Smooth muscle cell (in vitro differentiated cells): ENCODE data around the gene ROGDI. TPM values are rescaled to one million over a fixed set of nuclear protein-coding genes. Genes with fewer than 3 reads are reported as not detected.

Experiments
- DNase-seq: peaks from one replicate; lab custom pipeline; 2025; ENCODE audit not compliant: unreplicated experiment; lab: John Stamatoyannopoulos, UW
- H2AFZ ChIP-seq: fragments of 200-600 bp; sonication (generic); 2 replicates; pipeline ENCODE4 v1.6.0; 2016; ENCODE audit warnings: antibody characterized with exemption, low read depth, mild to moderate bottlenecking
- H3F3A ChIP-seq: fragments of 200-600 bp; sonication (generic); 2 replicates; pipeline ENCODE4 v1.6.0; 2017; ENCODE audit warnings: antibody characterized with exemption, low read depth
- H3K27ac ChIP-seq: fragments of 200-600 bp; sonication (generic); 2 replicates; pipeline ENCODE4 v1.5.1; 2016; ENCODE audit warnings: low read depth, mild to moderate bottlenecking
- H3K27me3 ChIP-seq: fragments of 200-600 bp; sonication (generic); 2 replicates; pipeline ENCODE4 v1.6.1; 2016; ENCODE audit warnings: low read depth, mild to moderate bottlenecking
- H3K36me3 ChIP-seq: fragments of 200-600 bp; sonication (generic); 2 replicates; pipeline ENCODE4 v1.5.1; 2016; ENCODE audit warnings: low read depth
- H3K4me1 ChIP-seq: fragments of 200-600 bp; sonication (generic); 2 replicates; pipeline ENCODE4 v1.5.1; 2016; ENCODE audit warnings: low read depth
- H3K4me2 ChIP-seq: fragments of 200-600 bp; sonication (generic); 2 replicates; pipeline ENCODE4 v1.6.0; 2016; ENCODE audit warnings: mild to moderate bottlenecking
- H3K4me3 ChIP-seq: fragments of 200-600 bp; sonication (generic); 2 replicates; pipeline ENCODE4 v1.5.1; 2016; ENCODE audit warnings: mild to moderate bottlenecking
- H3K79me2 ChIP-seq: fragments of 200-600 bp; sonication (generic); 2 replicates; pipeline ENCODE4 v1.6.0; 2016; ENCODE audit warnings: low read depth, mild to moderate bottlenecking
- H3K9ac ChIP-seq: fragments of 200-600 bp; sonication (generic); 2 replicates; pipeline ENCODE4 v1.6.0; 2016; ENCODE audit warnings: low read depth
- H3K9me3 ChIP-seq: fragments of 200-600 bp; sonication (generic); replicated peaks from 2 replicates; pipeline ENCODE4 v1.5.1; 2016; ENCODE audit warnings: low read depth
- H4K20me1 ChIP-seq: fragments of 200-600 bp; sonication (generic); 2 replicates; pipeline ENCODE4 v1.6.0; 2016; ENCODE audit warnings: low read depth
- CTCF ChIP-seq: fragments of 200-600 bp; sonication (generic); IDR thresholded peaks from 2 replicates; pipeline ENCODE4 v1.5.1; 2017; ENCODE audit warnings: borderline replicate concordance, mild to moderate bottlenecking, antibody characterized with exemption; ENCODE audit not compliant: insufficient read depth, poor library complexity, severe bottlenecking
- WGBS: methylation state at CpG from one replicate; pipeline ENCODE4 v1.1.7; 2016; ENCODE audit warnings: low lambda C conversion rate; 5-methylcytosine and 5-hydroxymethylcytosine counted together
- polyA plus RNA-seq: library from polyadenylated mRNA; unstranded; fragments of >200 nt; fragmentation: Nextera tagmentation; extraction: Ambion mirVana; gene quantifications from 2 replicates; pipeline ENCODE4 v1.2.1, GENCODE V29; 2016
- total RNA-seq: library from RNA; depleted of rRNA; stranded (reverse); fragments of >200 nt; gene quantifications from 2 replicates; pipeline ENCODE4 v1.2.3, GENCODE V29; 2014

Gene ROGDI
- total and polyA plus RNA-seq, 2 experiments from 2014 or later = 21.6 to 45.6 TPM

GRCh38 chr16:4795828-4796572 is 6.4 kb downstream of the ROGDI start:
- Histone ChIP-seq H3K27ac (no peak overlapping the region), H3K4me3 (no peak overlapping the region), H3K9me3 (no peaks in the 10 kb centered on the region), H4K20me1 (no peaks in the 10 kb centered on the region), H3K4me2 (no peak overlapping the region), H2AFZ (no peak overlapping the region), H3F3A (no peaks in the 10 kb centered on the region), H3K27me3 (no peaks in the 10 kb centered on the region), H3K79me2 (no peaks in the 10 kb centered on the region), H3K9ac (no peak overlapping the region), H3K4me1 (no peaks in the 10 kb centered on the region), H3K36me3 (no peaks in the 10 kb centered on the region)
- 94% methylated on average over 27 of the region's 30 CpGs for WGBS
- no peak for DNase-seq
- TF ChIP-seq CTCF = no peak

- no peak within 1 kb of the TSS for H3K9ac ChIP-seq
- no peak within 1 kb of the TSS for H3K4me3 ChIP-seq
- H3K79me2 ChIP-seq = no peaks in the 10 kb centered on the region
- TF ChIP-seq CTCF = no peak
- H2AFZ ChIP-seq = no peak within 1 kb of the TSS
- no peaks in the 10 kb centered on the region for H3K36me3 ChIP-seq
- no peak within 1 kb of the TSS for H3K27ac ChIP-seq
- no peak for DNase-seq
- no peaks in the 10 kb centered on the region for H3K4me1 ChIP-seq
- H3K4me2 ChIP-seq = no peak within 1 kb of the TSS
- H3K9me3 ChIP-seq = no peaks in the 10 kb centered on the region
- no peaks in the 10 kb centered on the region for H3F3A ChIP-seq
- H3K27me3 ChIP-seq = no peaks in the 10 kb centered on the region
- H4K20me1 ChIP-seq = no peaks in the 10 kb centered on the region
- WGBS = 96% methylated on average over 14 of the region's 14 CpGs
Measured at GRCh38 chr16:4795181-4795827, 7.1 kb downstream of the ROGDI start, which contains the start of gene SMIM22. Gene SMIM22 (plus strand): TSS chr16:4795369. CDS start chr16:4795735, 366 bp downstream.

DNA sequence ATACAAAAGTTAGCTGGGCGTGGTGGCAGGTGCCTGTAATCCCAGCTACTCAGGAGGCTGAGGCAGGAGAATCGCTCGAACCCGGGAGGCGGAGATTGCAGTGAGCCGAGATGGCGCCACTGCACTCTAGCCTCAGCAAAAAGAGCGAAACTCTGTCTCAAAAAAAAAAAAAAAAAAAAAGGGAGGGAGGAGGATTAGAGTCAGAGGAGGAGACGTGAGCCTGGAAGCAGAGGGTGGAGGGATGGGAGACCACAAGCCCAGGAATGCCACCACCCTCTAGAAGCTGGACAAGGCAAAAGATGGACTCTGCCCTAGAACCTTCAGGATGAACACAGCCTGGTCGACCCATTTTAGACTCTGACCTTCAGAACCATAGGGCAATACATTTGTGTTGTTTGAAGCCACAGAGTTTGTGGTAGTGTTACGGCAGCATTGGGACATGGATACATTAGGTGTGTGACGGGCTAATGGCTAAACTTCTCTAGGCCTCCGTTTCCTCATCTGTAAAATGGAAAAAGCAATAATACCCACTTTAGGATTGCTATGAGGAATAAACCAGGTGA is 9.4 kb downstream of the ROGDI start:
- Histone ChIP-seq H3K27ac (no peak overlapping the region), H3K9ac (no peak overlapping the region), H3K4me3 (no peak overlapping the region), H3K79me2 (no peaks in the 10 kb centered on the region), H3K9me3 (no peaks in the 10 kb centered on the region), H4K20me1 (no peaks in the 10 kb centered on the region), H3K4me1 (no peaks in the 10 kb centered on the region), H2AFZ (no peak overlapping the region), H3K27me3 (no peaks in the 10 kb centered on the region), H3K36me3 (no peaks in the 10 kb centered on the region), H3K4me2 (no peak overlapping the region), H3F3A (no peaks in the 10 kb centered on the region)
- TF ChIP-seq CTCF = no peak
- 68% methylated on average over 13 of the region's 13 CpGs for WGBS
- no peak for DNase-seq
